GM18519 (cell line): ENCODE measurements around the gene MRC2.
"Not testable (repeated sequence)": the region's sequence is repeated elsewhere in the genome, so short reads cannot be mapped to it uniquely, and the experiment has no call there.

Experiments used
- ATAC-seq: cut with Tn5 transposase; IDR thresholded peaks from one replicate; pipeline ENCODE4 v1.9.1; 2021; ENCODE audit warnings: mild to moderate bottlenecking, moderate library complexity; ENCODE audit not compliant: unreplicated experiment, low FRiP score

Gene MRC2

GRCh38 chr17:62675260-62675659 is 47.8 kb downstream of the MRC2 start:
- no peak for ATAC-seq

DNA sequence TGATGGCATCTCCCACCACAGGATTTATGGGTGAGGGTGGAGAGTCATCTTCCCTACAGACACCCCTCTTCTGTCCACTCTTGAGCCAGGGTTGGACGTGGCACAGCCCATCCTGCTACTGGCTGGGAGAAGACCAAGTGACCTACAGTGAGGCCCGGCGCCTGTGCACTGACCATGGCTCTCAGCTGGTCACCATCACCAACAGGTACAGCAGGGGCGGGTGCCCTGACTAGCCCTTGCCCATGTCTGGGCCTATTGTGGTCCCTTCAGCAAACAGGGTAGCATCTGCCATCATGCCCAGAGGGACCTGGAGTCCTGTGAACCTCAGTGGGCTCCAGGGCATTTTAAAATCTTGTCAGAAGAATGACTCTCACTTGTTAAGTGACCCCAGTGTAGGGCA is 48.2 kb downstream of the MRC2 start:
- no peak for ATAC-seq

GRCh38 chr17:62676231-62676943 is 48.9 kb downstream of the MRC2 start:
- no peak for ATAC-seq

DNA sequence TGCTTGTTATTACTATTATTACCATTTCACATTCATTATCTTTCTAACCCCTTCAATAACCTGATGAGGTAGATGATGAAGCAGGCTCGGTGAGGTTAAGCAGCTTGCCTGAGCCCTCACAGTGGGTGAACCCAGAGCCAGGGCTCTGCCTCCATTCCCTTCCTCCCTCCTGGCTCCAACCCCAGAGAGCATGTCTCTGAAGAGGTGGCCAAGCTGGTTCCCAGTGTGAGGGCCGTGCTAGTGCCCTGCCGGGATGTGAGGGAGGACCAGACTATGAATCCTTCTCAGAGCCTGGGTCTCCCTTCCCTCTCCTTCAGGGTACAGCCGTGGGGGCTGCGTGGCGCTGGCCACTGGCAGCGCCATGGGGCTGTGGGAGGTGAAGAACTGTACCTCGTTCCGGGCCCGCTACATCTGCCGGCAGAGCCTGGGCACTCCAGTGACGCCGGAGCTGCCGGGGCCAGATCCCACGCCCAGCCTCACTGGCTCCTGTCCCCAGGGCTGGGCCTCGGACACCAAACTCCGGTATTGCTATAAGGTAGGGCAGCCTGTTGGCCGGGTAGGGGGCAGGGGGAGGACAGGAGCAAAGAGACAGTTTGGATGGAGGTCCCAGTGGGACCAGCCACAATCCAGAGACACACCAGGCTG is 49.6 kb downstream of the MRC2 start:
- no peak for ATAC-seq

DNA sequence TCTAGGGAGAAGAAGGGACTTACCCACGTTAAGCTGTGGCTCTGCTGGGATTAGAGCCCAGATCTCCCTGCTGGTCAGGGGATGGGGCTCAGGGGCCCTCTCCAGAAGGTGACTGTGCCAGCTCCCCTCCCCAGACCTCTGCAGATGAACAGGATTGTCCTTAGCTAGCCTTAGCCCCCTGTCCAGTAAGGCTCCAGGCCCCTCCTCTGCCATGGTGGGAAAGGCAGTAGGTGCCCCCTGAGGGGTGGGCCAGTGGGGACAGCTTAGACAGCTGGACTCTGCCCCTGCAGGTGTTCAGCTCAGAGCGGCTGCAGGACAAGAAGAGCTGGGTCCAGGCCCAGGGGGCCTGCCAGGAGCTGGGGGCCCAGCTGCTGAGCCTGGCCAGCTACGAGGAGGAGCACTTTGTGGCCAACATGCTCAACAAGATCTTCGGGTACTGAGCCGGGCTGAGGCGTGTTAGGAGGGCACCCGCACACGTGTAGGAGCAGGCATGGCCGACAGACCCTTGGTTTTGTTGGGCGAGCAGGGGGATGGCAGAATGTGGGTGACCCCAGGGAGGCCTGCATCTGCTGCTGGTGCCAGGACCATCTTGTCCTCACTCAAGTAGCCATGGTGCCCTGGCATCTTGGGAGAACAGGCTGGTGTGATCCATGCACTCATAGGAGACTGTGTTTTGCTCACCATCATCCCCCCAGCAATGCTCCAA is 50.9 kb downstream of the MRC2 start:
- ATAC-seq, result no peak

GRCh38 chr17:62679866-62680377 is 52.5 kb downstream of the MRC2 start:
- ATAC-seq, result no peak

DNA sequence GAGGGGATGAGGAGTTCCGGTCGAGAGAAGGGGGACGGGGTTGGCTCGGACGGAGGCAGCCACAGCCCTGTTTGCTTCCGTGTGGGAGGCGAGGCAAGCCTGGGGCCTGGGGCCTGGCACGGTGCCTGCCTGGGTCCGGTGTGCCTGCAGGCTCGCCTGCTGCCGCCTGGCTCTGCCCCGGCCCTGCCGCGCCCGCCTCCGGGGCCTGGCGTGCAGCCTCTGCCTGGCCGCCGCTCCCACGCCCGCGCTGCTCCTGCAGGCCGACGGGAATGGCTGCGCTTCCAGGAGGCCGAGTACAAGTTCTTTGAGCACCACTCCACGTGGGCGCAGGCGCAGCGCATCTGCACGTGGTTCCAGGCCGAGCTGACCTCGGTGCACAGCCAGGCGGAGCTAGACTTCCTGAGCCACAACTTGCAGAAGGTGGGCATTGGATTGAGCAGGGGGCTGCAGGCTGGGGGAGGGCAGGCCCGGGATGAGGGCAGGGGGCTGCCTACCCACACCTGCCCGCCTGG is 53.1 kb downstream of the MRC2 start:
- no peak for ATAC-seq

DNA sequence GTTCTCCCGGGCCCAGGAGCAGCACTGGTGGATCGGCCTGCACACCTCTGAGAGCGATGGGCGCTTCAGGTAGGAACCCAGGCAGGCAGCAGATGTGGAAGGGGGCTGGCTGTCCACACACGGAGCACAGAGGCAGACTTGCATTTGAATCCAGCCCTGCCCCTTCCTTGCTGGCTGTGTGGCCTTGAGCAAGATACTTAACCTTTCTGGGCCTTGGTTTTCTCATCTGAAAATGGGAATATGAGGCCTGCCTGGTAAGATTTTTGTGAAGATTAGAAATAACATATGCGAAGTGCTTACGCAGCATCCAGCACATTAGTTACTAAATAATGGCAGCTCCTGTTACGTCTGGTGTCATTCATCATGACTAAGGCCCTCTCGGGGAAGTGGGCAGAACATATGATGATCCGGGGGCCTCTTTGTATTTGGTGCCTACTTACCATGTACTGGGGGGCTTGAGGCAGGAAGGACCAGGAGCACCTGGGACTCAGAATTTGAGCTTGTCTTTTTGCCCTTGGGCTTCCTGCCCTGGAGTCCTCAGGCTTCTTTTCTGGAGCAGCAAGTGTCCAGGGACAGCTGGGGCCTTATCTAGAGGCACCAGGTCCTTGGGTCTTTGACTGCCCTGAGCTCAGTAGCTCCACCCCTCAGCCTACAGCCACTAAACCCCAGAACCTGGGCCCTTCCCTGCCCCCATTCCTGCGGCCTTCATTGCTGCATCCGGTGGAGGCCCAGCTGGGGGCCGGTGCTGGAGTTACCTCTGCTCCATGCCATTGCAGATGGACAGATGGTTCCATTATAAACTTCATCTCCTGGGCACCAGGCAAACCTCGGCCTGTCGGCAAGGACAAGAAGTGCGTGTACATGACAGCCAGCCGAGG is 53.8 kb downstream of the MRC2 start:
- no peak for ATAC-seq

GRCh38 chr17:62681939-62682381 is 54.5 kb downstream of the MRC2 start:
- no peak for ATAC-seq

DNA sequence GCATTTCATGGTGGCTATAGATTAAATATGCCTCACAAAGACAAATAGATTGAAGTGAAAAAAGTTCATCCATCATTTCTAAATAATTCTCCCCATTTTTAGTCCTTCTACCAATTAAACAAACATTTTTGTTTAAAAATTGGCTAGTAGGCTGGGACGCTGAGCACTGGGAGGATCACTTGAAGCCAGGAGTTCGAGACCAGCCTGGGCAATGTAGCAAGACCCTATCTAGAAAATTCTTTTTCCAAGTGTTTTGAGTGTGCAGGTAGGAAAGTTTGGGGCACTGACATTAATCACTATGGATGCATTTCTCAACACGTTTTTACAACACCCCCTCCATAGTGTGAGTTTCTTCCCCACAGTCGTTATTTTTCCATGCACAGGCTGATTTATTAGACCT is 56.7 kb downstream of the MRC2 start:
- no peak for ATAC-seq

- no peak for ATAC-seq
Observed at GRCh38 chr17:62687997-62688396, 60.5 kb downstream of the MRC2 start.

- no peak for ATAC-seq
Observed at GRCh38 chr17:62688398-62689160, 61.1 kb downstream of the MRC2 start.

DNA sequence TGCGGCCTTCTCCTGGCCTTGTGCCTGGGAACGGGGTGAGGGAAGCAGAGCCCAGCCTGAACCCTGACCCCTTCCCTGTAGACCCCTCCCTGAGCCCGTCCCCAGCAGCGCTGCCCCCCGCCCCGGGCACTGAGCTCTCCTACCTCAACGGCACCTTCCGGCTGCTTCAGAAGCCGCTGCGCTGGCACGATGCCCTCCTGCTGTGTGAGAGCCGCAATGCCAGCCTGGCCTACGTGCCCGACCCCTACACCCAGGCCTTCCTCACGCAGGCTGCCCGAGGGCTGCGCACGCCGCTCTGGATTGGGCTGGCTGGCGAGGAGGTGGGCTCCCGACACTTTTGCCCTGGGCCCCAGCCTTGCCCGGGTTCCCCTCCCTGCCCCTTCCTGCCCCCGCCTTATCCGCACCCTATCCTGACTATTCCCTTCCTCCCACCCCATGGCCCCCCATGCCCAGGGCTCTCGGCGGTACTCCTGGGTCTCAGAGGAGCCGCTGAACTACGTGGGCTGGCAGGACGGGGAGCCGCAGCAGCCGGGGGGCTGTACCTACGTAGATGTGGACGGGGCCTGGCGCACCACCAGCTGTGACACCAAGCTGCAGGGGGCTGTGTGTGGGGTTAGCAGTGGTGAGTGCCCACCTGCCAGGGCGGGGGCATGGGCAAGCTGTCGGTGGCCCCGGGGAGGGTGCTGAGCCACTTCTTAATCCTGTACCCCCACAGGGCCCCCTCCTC is 62.1 kb downstream of the MRC2 start:
- ATAC-seq, result no peak

- ATAC-seq, result no peak
Observed at GRCh38 chr17:62690168-62690897, 62.9 kb downstream of the MRC2 start.

GRCh38 chr17:62691589-62691915 is 64.1 kb downstream of the MRC2 start:
- not testable (repeated sequence) for ATAC-seq

- no peak for ATAC-seq
Observed at GRCh38 chr17:62692159-62692651, 64.7 kb downstream of the MRC2 start.

GRCh38 chr17:62692721-62693431 is 65.4 kb downstream of the MRC2 start:
- ATAC-seq, result no peak
